Gastroesophageal sphincter (tissue), 4 donors: ENCODE results near the gene AGA. TPM values are rescaled to one million over a fixed set of nuclear protein-coding genes. Genes with fewer than 3 reads are reported as not detected.

Experiments
- ATAC-seq: fragments of 150-250 bp; one replicate; pipeline ENCODE4 v1.9.1; 2016; ENCODE audit warnings: mild to moderate bottlenecking, moderate library complexity
- H3K27ac ChIP-seq, 4 donors: fragments of 200-600 bp; sonication (generic) in 3 of 4; 1 replicate in 3 of 4; 2 replicates in 1 of 4; pipeline ENCODE4 v1.5.1; 2016 to 2019
- H3K27me3 ChIP-seq: fragments of 200-600 bp; sonication (generic); one replicate; pipeline ENCODE4 v1.5.1; 2019
- H3K36me3 ChIP-seq, 2 donors: fragments of 200-600 bp; sonication (generic); one replicate each; pipeline ENCODE4 v1.5.1; 2019; ENCODE audit warnings: control low read depth in 1 of 2
- H3K4me1 ChIP-seq, 3 donors: fragments of 200-600 bp; sonication (generic); 1 replicate in 2 of 3; 2 replicates in 1 of 3; pipeline ENCODE4 v1.5.1; 2016 to 2019; ENCODE audit warnings: control low read depth in 2 of 3
- H3K4me3 ChIP-seq, 2 donors: fragments of 200-600 bp; sonication (generic); one replicate each; pipeline ENCODE4 v1.5.1; 2019; ENCODE audit warnings: mild to moderate bottlenecking in 1 of 2, moderate library complexity in 1 of 2
- H3K9me3 ChIP-seq, 3 donors: fragments of 200-600 bp; sonication (generic); one replicate each; pipeline ENCODE4 v1.5.1; 2017 to 2019; ENCODE audit warnings: control low read depth in 2 of 3
- CTCF ChIP-seq, 4 experiments: fragments of 200-600 bp in 2 of 4; fragments of 450-650 bp in 2 of 4; sonication (generic) in 1 of 4; IDR thresholded peaks; one replicate each; pipeline ENCODE4 v1.5.1; 2017 to 2019; ENCODE audit warnings: antibody characterized with exemption in 4 of 4, mild to moderate bottlenecking in 2 of 4, moderate library complexity in 2 of 4
- EP300 ChIP-seq: sonication (generic); formaldehyde crosslinking; IDR thresholded peaks from one replicate; pipeline ENCODE4 v1.6.1; 2017; ENCODE audit warnings: antibody characterized with exemption, mild to moderate bottlenecking
- POLR2A ChIP-seq, 2 donors: fragments of 450-650 bp; IDR thresholded peaks; one replicate each; pipeline ENCODE4 v1.6.1; 2017; ENCODE audit warnings: antibody characterized with exemption in 2 of 2, mild to moderate bottlenecking in 2 of 2, moderate library complexity in 1 of 2
- POLR2AphosphoS5 ChIP-seq: sonication (generic); formaldehyde crosslinking; IDR thresholded peaks from one replicate; pipeline ENCODE4 v1.6.1; 2017; ENCODE audit warnings: antibody characterized with exemption
- WGBS, 2 donors: methylation state at CpG; one replicate each; pipeline ENCODE4 v1.1.5; 2018; ENCODE audit warnings: low coverage in 1 of 2; 5-methylcytosine and 5-hydroxymethylcytosine counted together
- total RNA-seq, 4 donors: library from RNA; depleted of rRNA; stranded (reverse); fragments of >200 nt; gene quantifications; one replicate each; pipeline ENCODE4 v1.1.0, GENCODE V29; 2016

AGA gene
- total RNA-seq, 4 donors from 2014 or later, result 9.3 to 29.1 (median 13.9) TPM

DNA sequence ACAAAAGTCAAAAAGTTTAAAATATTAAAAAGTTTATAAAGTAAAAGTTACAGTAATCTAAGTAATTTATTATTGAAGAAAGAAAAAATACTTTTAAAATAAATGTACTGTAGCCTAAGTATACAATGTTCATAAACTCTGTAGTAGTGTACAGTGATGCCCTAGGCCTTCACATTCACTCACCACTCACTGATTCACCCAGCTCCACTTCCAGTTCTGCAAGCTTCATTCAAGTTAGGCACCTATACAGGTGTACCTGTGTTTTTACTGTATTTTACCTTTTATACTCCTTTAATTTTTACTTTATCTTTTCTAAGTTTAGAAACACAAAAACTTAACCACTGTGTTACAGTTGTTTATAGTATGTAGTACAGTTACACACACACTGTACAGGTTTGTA is 40.1 kb upstream of the AGA start:
- ATAC-seq, result no peak

GRCh38 chr4:177480795-177481194 is 38.6 kb upstream of the AGA start:
- no peak for TF ChIP-seq EP300
- TF ChIP-seq POLR2A (IDR thresholded peaks at IDR 0.05), result no peak
- no peak for TF ChIP-seq CTCF (IDR thresholded peaks at IDR 0.05)
- no peak for TF ChIP-seq POLR2AphosphoS5
- WGBS, 2 donors, result 87 to 94% methylated on average over 2 of the region's 2 CpGs
- Histone ChIP-seq H3K36me3 (no peaks in the 10 kb centered on the region), H3K4me1 (no peaks in the 10 kb centered on the region), H3K27me3 (no peaks in the 10 kb centered on the region), H3K4me3 (no peak overlapping the region), H3K9me3 (no peaks in the 10 kb centered on the region), H3K27ac (no peak overlapping the region)
- ATAC-seq, result no peak

More for the DNA sequence above, 40.1 kb upstream of the AGA start:
- no peak overlapping the region for H3K4me3 ChIP-seq
- TF ChIP-seq POLR2AphosphoS5, result no peak
- TF ChIP-seq EP300, result no peak
- TF ChIP-seq CTCF (IDR thresholded peaks at IDR 0.05), result no peak
- no peak for TF ChIP-seq POLR2A (IDR thresholded peaks at IDR 0.05)
- no peaks in the 10 kb centered on the region for H3K9me3 ChIP-seq
- no peak overlapping the region for H3K27ac ChIP-seq
- H3K36me3 ChIP-seq, result no peaks in the 10 kb centered on the region
- no peaks in the 10 kb centered on the region for H3K27me3 ChIP-seq
- H3K4me1 ChIP-seq, result no peaks in the 10 kb centered on the region

- H3K27ac ChIP-seq, result no peak overlapping the region
- no peak for TF ChIP-seq CTCF (IDR thresholded peaks at IDR 0.05)
- TF ChIP-seq POLR2A (IDR thresholded peaks at IDR 0.05), result no peak
- no peak for TF ChIP-seq EP300
- no peak for TF ChIP-seq POLR2AphosphoS5
- no peak overlapping the region for H3K4me3 ChIP-seq
- no peaks in the 10 kb centered on the region for H3K36me3 ChIP-seq
- ATAC-seq, result no peak
- 71% methylated on average over 4 of the region's 4 CpGs for WGBS, 2 donors
- H3K9me3 ChIP-seq, result no peaks in the 10 kb centered on the region
- H3K4me1 ChIP-seq, result no peaks in the 10 kb centered on the region
- H3K27me3 ChIP-seq, result no peaks in the 10 kb centered on the region
These were observed 36.8 kb upstream of the AGA start for GRCh38 chr4:177479063-177479462.

DNA sequence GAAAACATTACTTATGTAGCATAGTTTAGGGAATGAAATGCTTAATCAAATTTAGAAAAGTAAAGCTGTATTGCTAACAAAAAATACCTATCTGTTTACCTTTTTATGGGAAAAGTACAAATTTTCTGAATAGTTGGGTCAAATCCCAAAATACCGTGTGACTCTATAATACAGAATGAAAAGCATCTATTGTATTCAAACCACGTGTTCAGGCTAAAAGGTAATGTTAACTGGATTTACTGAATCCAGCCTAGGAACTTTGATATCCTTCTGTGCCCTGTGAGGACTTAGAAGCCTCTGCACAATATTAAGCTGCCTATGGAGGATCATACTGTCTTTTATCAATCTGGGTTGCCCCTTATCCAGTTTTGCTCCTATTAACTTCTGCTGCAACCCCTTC is 36.3 kb upstream of the AGA start:
- H3K9me3 ChIP-seq, result no peaks in the 10 kb centered on the region
- no peaks in the 10 kb centered on the region for H3K36me3 ChIP-seq
- WGBS, 2 donors, result 38 to 45% methylated on average over 2 of the region's 2 CpGs
- no peaks in the 10 kb centered on the region for H3K4me1 ChIP-seq
- H3K27me3 ChIP-seq, result no peaks in the 10 kb centered on the region
- H3K27ac ChIP-seq, result no peak overlapping the region
- ATAC-seq, result no peak
- TF ChIP-seq POLR2A (IDR thresholded peaks at IDR 0.05), result no peak
- no peak for TF ChIP-seq POLR2AphosphoS5
- TF ChIP-seq CTCF (IDR thresholded peaks at IDR 0.05), result no peak
- no peak for TF ChIP-seq EP300
- no peak overlapping the region for H3K4me3 ChIP-seq

GRCh38 chr4:177473991-177474390 is 31.8 kb upstream of the AGA start:
- no peak for ATAC-seq
- Histone ChIP-seq H3K27me3 (no peaks in the 10 kb centered on the region), H3K9me3 (no peaks in the 10 kb centered on the region), H3K36me3 (no peaks in the 10 kb centered on the region), H3K4me3 (no peak overlapping the region), H3K27ac (no peak overlapping the region), H3K4me1 (no peaks in the 10 kb centered on the region)
- 64 to 100% methylated on average over 1 of the region's 1 CpG for WGBS, 2 donors
- TF ChIP-seq POLR2AphosphoS5 (no peak), CTCF (IDR thresholded peaks at IDR 0.05) (no peak), POLR2A (IDR thresholded peaks at IDR 0.05) (no peak), EP300 (no peak)
